GM18526 (cell line): Measurements from ENCODE around the gene ACTN1.

Experiments used
- POLR2A ChIP-seq: IDR thresholded peaks from 3 replicates; pipeline ENCODE4 v1.6.1; 2011; ENCODE audit not compliant: insufficient read length; ENCODE audit errors: extremely low read depth

The ACTN1 gene

GRCh38 chr14:68964300-68965093 lies 14.6 kb downstream of the ACTN1 start:
- TF ChIP-seq POLR2A: no peak

- TF ChIP-seq POLR2A: no peak
Observed at GRCh38 chr14:68962681-68963080, 16.4 kb downstream of the ACTN1 start.

DNA sequence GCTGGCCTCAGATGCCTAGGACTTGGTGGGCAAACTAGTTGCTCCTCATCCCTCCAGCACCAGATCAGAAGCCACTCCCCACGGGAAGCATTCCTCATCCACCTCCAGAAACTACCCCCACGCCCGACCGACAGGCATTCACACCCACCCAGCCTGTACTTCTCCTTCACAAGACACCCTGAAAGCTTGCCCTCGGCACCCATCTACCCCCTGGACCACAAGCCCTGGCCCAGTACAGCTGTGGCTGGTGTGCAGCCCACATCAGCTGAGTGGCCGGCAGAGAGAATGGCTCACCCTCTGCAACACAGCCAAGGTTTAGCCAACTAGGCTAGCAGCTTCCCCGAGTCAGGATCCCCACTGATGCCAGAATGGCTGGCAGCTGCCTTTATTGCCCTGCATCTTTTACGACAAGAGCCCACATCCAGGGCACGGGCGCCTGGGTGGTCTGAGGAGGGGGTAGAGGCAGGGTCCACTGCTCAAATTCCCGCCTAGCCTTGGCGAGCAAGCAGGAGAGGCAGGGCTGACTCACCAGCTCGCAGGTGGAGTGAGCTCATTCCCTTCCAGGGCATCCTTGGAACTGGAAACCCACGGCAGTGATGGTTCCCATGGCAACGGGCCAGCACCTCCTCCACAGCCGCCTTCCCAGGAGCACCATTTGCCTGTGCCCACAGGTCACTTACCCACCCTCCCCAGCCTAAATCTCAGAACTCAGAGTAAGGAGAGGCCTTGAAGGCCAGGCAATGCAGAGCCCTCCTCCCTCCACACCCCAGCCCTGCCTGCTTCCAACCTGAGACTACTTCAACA lies 17.1 kb downstream of the ACTN1 start:
- no peak for TF ChIP-seq POLR2A

GRCh38 chr14:68961361-68961760 lies 17.7 kb downstream of the ACTN1 start:
- no peak for TF ChIP-seq POLR2A

DNA sequence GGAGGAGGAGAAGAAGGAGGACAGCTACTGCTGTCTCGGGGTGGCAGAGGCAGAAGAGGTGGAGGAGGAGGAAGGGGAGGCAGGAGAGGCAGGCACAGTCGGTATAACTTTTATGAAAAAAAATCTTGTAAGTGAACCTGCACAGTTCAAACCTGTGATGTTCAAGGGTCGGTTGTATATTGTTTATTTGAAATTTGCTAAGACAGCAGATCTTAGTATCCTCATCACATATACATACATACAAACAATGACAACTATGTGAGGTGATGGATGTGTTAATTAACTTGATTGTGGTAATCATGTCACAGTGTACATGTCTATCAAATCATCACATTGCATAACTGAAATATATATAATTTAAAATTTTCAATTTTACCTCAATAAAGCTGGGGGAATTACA lies 19.0 kb downstream of the ACTN1 start:
- TF ChIP-seq POLR2A: no peak

DNA sequence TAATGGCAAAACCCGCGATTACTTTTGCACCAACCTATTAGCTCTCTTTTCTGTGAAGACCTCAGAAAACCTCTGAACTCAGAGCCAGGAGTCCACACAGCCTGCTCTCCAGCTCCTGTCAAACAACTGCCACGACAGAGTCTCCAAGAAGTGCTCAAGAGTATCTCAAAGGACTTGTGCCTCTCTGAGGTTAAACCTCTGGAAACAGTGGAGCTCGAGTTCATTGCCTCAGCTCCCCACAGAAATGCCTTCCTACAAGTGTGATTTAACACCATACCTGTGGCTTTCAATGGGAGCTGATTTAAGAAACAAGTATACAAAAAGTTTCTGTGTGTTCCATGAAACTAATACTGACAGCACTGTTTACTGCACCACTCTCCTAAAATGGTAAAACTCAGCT lies 20.1 kb downstream of the ACTN1 start:
- no peak for TF ChIP-seq POLR2A

DNA sequence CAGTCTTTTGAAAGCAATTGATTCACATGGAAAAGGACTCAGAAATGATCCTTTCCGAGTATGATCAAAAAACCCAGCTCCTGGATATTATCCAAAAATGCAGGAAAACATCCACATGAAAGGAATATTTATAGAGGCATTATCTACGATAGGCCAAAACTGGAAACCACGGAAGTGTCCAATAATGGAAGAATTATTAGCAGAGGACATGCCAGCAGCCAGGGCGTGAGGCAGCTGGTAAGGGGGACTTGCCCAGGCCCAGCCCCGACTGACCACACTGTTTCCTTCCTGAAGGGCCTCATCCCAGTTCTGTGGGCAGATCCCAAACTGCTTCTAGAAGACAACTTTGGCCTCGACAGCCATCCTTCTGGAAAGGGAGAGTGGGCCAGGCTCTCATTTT lies 20.5 kb downstream of the ACTN1 start:
- TF ChIP-seq POLR2A: no peak

DNA sequence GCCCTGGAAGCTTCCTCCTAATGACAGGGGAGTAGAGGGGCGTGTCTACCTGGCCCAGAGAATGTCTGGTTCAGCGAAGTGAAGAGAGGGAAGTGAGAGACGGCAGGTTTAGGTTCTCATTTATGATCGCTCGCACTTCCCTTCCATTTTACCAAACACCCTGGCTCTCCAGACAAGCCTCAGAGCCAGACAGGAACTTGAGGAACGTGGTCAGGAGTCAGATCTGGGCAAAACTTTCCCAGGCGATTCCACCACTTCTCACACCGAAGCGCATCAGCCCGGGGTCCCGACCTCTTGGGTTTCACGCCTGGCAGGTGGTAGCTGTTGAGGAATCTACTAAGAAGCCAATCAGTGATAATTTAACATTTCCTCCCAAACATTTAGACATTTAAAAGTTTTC lies 21.3 kb downstream of the ACTN1 start:
- TF ChIP-seq POLR2A: no peak

DNA sequence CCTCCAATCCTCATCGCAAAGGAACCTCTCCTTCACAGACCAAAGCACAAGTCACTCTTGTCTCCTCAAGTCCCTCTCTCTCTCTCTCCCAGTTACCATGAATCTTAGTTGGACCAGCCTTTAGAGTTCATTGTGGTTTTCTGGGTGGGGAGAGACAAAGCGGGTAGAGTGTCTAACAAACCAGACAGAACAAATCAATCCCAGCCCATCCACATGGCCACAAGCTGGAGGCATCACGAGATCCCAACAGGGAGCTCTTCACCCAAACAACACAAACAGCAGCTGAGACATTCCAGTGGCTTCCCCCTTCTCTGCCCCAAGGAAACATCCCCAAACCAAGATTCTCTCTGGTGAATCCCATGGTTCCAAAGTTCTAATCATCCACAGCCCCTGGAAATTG lies 22.4 kb downstream of the ACTN1 start:
- no peak for TF ChIP-seq POLR2A

- no peak for TF ChIP-seq POLR2A
Observed at GRCh38 chr14:68955851-68956179, 23.3 kb downstream of the ACTN1 start.

GRCh38 chr14:68955164-68955850 lies 23.8 kb downstream of the ACTN1 start:
- TF ChIP-seq POLR2A: no peak

DNA sequence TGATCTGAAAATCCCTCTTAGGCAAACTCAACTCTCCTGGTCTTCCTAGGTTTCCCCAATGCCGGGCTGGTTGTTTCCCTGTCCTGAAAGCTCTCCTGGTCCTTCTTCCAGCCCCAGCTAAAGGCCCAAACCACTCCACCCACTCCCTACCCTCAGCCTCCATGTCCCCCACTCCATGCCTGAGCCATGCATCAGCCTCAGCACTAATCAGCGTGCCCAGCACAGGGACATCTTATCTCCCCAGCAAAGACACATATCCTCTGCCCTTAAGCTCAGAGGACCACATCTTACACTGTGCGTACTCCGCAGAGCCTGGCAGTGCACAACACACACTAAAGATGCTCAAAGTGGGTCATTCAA lies 25.9 kb downstream of the ACTN1 start:
- TF ChIP-seq POLR2A: no peak

- TF ChIP-seq POLR2A: no peak
Observed at GRCh38 chr14:68952531-68953195, 26.4 kb downstream of the ACTN1 start.

DNA sequence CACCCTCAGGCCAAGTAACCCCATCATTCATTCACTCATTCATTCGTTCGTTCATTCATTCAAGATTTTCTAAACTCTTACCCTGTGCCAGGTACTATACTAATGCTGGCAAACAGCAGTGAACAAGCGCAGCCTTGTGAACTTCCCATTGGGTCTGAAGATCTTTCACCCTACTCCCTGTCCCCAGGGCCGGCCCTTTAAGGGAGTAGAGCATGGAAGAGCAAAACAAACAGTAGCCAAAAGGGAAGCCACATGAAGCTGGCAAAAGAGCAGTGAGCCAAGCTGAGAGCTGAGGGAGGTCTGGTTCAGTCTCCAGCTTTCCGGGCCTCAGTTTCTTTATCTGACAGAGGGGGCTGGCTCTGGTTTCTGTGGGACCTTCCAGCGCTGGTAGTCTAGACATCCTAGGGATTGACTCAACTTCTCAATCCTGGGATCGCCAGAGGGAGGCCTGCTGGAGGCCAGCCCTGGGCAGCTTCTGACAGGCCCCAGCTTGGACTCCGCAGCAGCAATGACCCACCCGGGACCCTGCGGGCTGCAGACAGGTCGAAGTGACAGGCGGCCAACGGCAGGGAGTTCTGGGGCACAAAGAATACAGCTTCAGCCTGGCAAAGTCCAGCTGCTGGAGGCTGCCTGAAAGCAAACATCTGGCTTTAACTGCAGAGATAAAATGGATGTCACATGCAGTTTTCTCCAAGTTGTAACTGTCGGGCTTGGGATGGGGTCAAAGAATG lies 27.1 kb downstream of the ACTN1 start:
- no peak for TF ChIP-seq POLR2A
